ENCODE data around the gene OSBPL6.

GRCh38 chr2:178344121-178344520 lies 149.8 kb downstream of the OSBPL6 start:
- no peak for TF ChIP-seq POLR2A (IDR thresholded peaks at IDR 0.05)
- no peak for TF ChIP-seq CTCF (IDR thresholded peaks at IDR 0.05)

All from esophagus squamous epithelium (tissue), 4 donors.